SK-N-SH treated with all-trans-retinoic acid at 6 μM for 48 hours (cell line): ENCODE measurements around the gene MRPS23.

Experiments
- ATAC-seq: fragments of 200-7000 bp; cut with Tn5 transposase; 3 replicates; pipeline ENCODE4 v1.9.1; 2020; ENCODE audit warnings: mild to moderate bottlenecking, moderate library complexity
- ARNTL ChIP-seq: fragments of 450-650 bp; formaldehyde crosslinking; IDR thresholded peaks from 2 replicates; pipeline ENCODE4 v1.5.0; 2020; ENCODE audit warnings: low read depth, mild to moderate bottlenecking, moderate library complexity, borderline replicate concordance
- BACH2 ChIP-seq: fragments of 250-450 bp; sonication (Bioruptor Pico); IDR thresholded peaks from 2 replicates; pipeline ENCODE4 v1.9.0; 2021; ENCODE audit warnings: mild to moderate bottlenecking, borderline replicate concordance
- CSRNP3 ChIP-seq: fragments of 250-450 bp; sonication (Bioruptor Pico); IDR thresholded peaks from 2 replicates; pipeline ENCODE4 v1.5.1; 2021; ENCODE audit warnings: mild to moderate bottlenecking, moderate library complexity
- GLIS3 ChIP-seq: fragments of 250-450 bp; sonication (Bioruptor Pico); IDR thresholded peaks from 2 replicates; pipeline ENCODE4 v1.5.0; 2020; ENCODE audit warnings: mild to moderate bottlenecking, moderate library complexity
- ISL1 ChIP-seq: fragments of 250-450 bp; sonication (Bioruptor Pico); IDR thresholded peaks from 2 replicates; pipeline ENCODE4 v2.1.2; 2022; ENCODE audit warnings: mild to moderate bottlenecking, moderate library complexity
- OSR1 ChIP-seq: fragments of 250-450 bp; sonication (Bioruptor Pico); IDR thresholded peaks from 2 replicates; pipeline ENCODE4 v1.8.0; 2022; ENCODE audit warnings: moderate library complexity, mild to moderate bottlenecking, inconsistent platforms
- PPARA ChIP-seq: fragments of 250-450 bp; sonication (Bioruptor Pico); IDR thresholded peaks from 2 replicates; pipeline ENCODE4 v1.5.0; 2020; ENCODE audit warnings: mild to moderate bottlenecking, borderline replicate concordance
- RARB ChIP-seq: fragments of 250-450 bp; sonication (Bioruptor Pico); IDR thresholded peaks from 2 replicates; pipeline ENCODE4 v1.8.0; 2021; ENCODE audit warnings: mild to moderate bottlenecking, moderate library complexity
- SNAI2 ChIP-seq: fragments of 250-450 bp; sonication (Bioruptor Pico); IDR thresholded peaks from 2 replicates; pipeline ENCODE4 v1.5.0; 2020; ENCODE audit warnings: mild to moderate bottlenecking, moderate library complexity
- TCF4 ChIP-seq: fragments of 250-450 bp; sonication (Bioruptor Pico); IDR thresholded peaks from 2 replicates; pipeline ENCODE4 v1.8.0; 2021; ENCODE audit warnings: mild to moderate bottlenecking, moderate library complexity, borderline replicate concordance
- ZC3H10 ChIP-seq: fragments of 250-450 bp; sonication (Bioruptor Pico); IDR thresholded peaks from 2 replicates; pipeline ENCODE4 v1.5.1; 2021; ENCODE audit warnings: mild to moderate bottlenecking, moderate library complexity
- ZFP3 ChIP-seq: fragments of 250-450 bp; sonication (Bioruptor Pico); IDR thresholded peaks from 2 replicates; pipeline ENCODE4 v1.5.0; 2020; ENCODE audit warnings: mild to moderate bottlenecking, moderate library complexity
- ZNF565 ChIP-seq: fragments of 450-650 bp; formaldehyde crosslinking; conservative IDR thresholded peaks from 2 replicates; pipeline ENCODE4 v1.5.0; 2020; ENCODE audit warnings: low read depth, mild to moderate bottlenecking, moderate library complexity
- ZNF70 ChIP-seq: fragments of 450-650 bp; formaldehyde crosslinking; IDR thresholded peaks from 2 replicates; pipeline ENCODE4 v1.5.0; 2020; ENCODE audit warnings: mild to moderate bottlenecking, moderate library complexity
- ZNF8 ChIP-seq: fragments of 450-650 bp; formaldehyde crosslinking; IDR thresholded peaks from 2 replicates; pipeline ENCODE4 v1.5.0; 2020; ENCODE audit warnings: mild to moderate bottlenecking, moderate library complexity
- TF ChIP-seq, protein P1 (sequence below): fragments of 250-450 bp; sonication (Bioruptor Pico); IDR thresholded peaks from 2 replicates; pipeline ENCODE4 v1.8.0; 2020; ENCODE audit warnings: mild to moderate bottlenecking, moderate library complexity, borderline replicate concordance
- TF ChIP-seq, protein P2 (sequence below): fragments of 250-450 bp; sonication (Bioruptor Pico); IDR thresholded peaks from 2 replicates; pipeline ENCODE4 v1.5.0; 2020; ENCODE audit warnings: mild to moderate bottlenecking, moderate library complexity
- TF ChIP-seq, protein P3 (sequence below): fragments of 250-450 bp; sonication (Bioruptor Pico); IDR thresholded peaks from 2 replicates; pipeline ENCODE4 v1.8.0; 2021; ENCODE audit warnings: low read depth, mild to moderate bottlenecking, moderate library complexity, borderline replicate concordance
- TF ChIP-seq, protein P4 (sequence below): fragments of 250-450 bp; sonication (Bioruptor Pico); IDR thresholded peaks from 2 replicates; pipeline ENCODE4 v1.5.1; 2020; ENCODE audit warnings: low read depth, mild to moderate bottlenecking, moderate library complexity

MRPS23 gene

DNA sequence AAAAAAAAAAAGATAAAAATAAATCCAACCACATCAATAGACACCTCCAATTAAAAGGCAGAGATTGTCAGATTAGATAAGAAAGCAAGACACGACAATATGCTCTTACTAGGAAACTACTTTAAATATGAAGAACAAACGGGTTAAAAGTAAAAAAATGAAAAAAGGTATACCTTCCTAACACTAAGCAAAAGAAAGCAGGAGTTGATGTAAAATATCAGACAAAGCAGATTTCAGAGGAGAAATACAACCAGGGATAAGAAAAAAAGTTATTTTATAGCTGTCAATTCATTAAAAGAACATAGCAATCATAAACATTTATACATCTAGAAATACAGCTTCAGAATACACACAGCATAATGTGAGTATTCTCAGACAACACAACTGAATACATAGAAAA, 55.0 kb downstream of the MRPS23 start (continued):
- no peak for TF ChIP-seq TCF4 (CRISPR knock-in tag)
- TF ChIP-seq, protein P1, sequence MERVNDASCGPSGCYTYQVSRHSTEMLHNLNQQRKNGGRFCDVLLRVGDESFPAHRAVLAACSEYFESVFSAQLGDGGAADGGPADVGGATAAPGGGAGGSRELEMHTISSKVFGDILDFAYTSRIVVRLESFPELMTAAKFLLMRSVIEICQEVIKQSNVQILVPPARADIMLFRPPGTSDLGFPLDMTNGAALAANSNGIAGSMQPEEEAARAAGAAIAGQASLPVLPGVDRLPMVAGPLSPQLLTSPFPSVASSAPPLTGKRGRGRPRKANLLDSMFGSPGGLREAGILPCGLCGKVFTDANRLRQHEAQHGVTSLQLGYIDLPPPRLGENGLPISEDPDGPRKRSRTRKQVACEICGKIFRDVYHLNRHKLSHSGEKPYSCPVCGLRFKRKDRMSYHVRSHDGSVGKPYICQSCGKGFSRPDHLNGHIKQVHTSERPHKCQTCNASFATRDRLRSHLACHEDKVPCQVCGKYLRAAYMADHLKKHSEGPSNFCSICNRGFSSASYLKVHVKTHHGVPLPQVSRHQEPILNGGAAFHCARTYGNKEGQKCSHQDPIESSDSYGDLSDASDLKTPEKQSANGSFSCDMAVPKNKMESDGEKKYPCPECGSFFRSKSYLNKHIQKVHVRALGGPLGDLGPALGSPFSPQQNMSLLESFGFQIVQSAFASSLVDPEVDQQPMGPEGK (CRISPR knock-in tag) = no peak

DNA sequence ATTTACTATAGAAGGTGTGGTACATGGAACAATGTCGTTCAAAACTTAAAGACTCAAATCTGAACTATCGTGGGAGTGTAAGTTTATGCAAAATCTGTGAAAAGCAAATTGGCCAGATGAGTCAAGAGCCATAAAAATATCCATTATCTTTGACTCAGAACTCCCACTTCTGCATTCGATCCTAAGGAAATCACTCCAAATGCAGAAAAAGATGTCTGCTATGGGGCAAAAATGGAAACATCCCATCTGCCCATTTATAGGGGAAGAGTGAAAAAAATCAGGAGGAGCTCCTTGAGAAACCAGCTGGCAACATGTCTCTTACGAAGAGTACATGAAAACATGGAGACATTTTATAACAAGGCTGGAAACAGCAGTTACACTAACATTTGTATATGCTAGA, 61.1 kb downstream of the MRPS23 start:
- TF ChIP-seq ISL1 = no peak
- TF ChIP-seq, protein P2, sequence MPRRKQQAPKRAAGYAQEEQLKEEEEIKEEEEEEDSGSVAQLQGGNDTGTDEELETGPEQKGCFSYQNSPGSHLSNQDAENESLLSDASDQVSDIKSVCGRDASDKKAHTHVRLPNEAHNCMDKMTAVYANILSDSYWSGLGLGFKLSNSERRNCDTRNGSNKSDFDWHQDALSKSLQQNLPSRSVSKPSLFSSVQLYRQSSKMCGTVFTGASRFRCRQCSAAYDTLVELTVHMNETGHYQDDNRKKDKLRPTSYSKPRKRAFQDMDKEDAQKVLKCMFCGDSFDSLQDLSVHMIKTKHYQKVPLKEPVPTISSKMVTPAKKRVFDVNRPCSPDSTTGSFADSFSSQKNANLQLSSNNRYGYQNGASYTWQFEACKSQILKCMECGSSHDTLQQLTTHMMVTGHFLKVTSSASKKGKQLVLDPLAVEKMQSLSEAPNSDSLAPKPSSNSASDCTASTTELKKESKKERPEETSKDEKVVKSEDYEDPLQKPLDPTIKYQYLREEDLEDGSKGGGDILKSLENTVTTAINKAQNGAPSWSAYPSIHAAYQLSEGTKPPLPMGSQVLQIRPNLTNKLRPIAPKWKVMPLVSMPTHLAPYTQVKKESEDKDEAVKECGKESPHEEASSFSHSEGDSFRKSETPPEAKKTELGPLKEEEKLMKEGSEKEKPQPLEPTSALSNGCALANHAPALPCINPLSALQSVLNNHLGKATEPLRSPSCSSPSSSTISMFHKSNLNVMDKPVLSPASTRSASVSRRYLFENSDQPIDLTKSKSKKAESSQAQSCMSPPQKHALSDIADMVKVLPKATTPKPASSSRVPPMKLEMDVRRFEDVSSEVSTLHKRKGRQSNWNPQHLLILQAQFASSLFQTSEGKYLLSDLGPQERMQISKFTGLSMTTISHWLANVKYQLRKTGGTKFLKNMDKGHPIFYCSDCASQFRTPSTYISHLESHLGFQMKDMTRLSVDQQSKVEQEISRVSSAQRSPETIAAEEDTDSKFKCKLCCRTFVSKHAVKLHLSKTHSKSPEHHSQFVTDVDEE = no peak

GRCh38 chr17:57785022-57785421, 64.8 kb downstream of the MRPS23 start:
- no peak for ATAC-seq
- no peak for TF ChIP-seq SNAI2 (CRISPR knock-in tag)
- TF ChIP-seq, protein P3, sequence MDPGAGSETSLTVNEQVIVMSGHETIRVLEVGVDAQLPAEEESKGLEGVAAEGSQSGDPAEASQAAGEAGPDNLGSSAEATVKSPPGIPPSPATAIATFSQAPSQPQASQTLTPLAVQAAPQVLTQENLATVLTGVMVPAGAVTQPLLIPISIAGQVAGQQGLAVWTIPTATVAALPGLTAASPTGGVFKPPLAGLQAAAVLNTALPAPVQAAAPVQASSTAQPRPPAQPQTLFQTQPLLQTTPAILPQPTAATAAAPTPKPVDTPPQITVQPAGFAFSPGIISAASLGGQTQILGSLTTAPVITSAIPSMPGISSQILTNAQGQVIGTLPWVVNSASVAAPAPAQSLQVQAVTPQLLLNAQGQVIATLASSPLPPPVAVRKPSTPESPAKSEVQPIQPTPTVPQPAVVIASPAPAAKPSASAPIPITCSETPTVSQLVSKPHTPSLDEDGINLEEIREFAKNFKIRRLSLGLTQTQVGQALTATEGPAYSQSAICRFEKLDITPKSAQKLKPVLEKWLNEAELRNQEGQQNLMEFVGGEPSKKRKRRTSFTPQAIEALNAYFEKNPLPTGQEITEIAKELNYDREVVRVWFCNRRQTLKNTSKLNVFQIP (CRISPR knock-in tag) = no peak
- TF ChIP-seq OSR1 = no peak
- TF ChIP-seq, protein P2 = no peak
- no peak for TF ChIP-seq BACH2 (CRISPR knock-in tag)
- no peak for TF ChIP-seq ISL1
- TF ChIP-seq TCF4 (CRISPR knock-in tag) = no peak
- no peak for TF ChIP-seq PPARA (CRISPR knock-in tag)
- no peak for TF ChIP-seq CSRNP3
- TF ChIP-seq ZNF565 (CRISPR knock-in tag) = no peak
- no peak for TF ChIP-seq ZNF70 (CRISPR knock-in tag)
- TF ChIP-seq ZNF8 = no peak
- no peak for TF ChIP-seq ARNTL (CRISPR knock-in tag)
- TF ChIP-seq, protein P1 (CRISPR knock-in tag) = no peak
- no peak for TF ChIP-seq ZFP3 (CRISPR knock-in tag)
- TF ChIP-seq GLIS3 (CRISPR knock-in tag) = no peak
- TF ChIP-seq ZC3H10 = no peak
- TF ChIP-seq, protein P4, sequence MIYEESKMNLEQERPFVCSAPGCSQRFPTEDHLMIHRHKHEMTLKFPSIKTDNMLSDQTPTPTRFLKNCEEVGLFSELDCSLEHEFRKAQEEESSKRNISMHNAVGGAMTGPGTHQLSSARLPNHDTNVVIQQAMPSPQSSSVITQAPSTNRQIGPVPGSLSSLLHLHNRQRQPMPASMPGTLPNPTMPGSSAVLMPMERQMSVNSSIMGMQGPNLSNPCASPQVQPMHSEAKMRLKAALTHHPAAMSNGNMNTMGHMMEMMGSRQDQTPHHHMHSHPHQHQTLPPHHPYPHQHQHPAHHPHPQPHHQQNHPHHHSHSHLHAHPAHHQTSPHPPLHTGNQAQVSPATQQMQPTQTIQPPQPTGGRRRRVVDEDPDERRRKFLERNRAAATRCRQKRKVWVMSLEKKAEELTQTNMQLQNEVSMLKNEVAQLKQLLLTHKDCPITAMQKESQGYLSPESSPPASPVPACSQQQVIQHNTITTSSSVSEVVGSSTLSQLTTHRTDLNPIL = no peak
- no peak for TF ChIP-seq RARB (CRISPR knock-in tag)

More for the DNA sequence above, 61.1 kb downstream of the MRPS23 start:
- ATAC-seq = no peak
